NCI-H128 (cell line): Measurements from ENCODE around the gene CLVS2.

Experiments used
- DNase-seq: peaks from one replicate; lab custom pipeline; 2025; ENCODE audit not compliant: unreplicated experiment; lab: John Stamatoyannopoulos, UW

CLVS2 gene, protein sequence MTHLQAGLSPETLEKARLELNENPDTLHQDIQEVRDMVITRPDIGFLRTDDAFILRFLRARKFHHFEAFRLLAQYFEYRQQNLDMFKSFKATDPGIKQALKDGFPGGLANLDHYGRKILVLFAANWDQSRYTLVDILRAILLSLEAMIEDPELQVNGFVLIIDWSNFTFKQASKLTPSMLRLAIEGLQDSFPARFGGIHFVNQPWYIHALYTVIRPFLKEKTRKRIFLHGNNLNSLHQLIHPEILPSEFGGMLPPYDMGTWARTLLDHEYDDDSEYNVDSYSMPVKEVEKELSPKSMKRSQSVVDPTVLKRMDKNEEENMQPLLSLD

DNA sequence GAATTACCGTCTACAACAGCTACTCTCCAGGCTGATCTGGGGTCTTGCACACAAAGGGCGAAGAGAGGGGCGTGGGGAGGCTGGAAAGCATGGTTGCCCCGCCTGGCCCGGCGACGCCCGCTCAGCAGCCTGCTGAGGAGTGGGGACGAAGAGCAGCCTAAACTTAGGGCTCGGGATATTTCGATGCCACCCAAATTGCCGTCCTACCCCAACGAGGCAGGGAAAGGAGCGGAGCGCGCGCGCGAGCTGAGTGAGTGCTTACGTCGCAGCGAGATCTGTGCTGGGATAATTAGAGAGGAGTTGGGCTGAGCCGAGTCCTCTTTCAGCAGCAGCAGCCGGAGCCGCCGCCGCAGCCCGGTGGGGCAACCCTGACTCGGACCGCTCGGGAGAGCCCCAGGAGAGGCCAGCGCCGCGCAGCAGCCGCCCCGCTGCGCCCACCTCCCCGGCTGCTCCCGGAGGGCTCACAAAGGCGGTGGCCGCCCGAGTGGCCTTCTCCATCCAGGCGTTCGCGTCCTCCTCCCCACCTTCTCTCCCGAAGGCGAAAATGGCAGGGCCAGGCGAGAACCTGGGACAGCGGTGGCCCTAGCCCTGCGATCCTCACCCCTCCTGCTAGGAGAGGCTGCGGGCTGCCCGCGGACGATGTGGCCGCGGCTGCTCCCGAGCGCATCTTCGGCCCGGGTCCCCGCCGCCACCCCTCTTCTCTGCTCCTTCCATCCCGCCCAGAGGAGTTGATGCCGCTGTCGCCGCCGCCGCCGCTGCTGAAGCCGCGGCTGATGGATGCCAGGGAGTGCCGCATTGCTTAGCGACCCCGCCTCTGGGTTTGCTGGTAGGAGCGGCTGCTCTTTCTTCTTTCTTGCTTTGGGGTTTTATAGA is at the start of gene CLVS2:
Gene CLVS2, plus strand, starts transcription at position 315 of the 873 bp plus-strand sequence. CDS start 1,543 bp downstream, outside the sequence.
- DNase-seq: peak; percentile 35

DNA sequence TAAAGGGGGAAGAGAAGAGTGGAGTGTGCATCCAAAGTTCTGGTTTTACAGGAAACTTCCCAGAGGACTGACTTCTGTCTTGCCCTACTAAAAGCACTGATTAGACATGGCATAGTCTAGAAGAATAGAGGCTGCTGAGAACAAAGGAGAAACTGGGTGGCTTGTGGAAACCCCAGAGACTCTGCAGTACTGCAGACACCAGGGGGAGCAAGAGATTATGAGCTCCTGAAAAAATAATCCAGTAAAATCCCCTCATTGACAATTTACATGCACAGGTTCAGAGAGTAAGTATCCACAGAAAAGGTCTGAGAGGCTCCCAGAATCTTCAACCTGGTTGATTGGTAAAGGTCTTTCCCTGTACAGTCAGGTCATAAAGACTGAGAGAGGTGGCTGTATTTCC is 48.7 kb upstream of the CLVS2 start:
- DNase-seq: no peak

DNA sequence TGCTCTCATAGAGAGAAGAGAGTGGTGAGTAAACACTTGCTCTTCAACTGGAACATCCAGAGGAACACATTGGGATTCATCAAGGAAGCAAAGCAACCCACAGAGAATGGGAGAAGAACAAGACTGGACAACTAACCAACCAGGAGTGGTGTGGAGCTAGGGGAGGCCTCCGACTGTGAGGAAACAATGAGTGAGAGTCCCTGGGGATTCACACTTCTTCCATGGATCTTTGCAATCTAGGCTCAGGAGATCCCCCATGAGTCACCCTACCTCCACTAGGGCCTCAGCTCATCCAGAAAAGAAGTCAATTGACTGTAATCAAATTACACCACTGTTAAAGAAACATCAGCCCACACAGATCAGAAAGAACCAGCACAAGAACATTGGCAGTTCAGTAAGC is 42.3 kb upstream of the CLVS2 start:
- no peak for DNase-seq

DNA sequence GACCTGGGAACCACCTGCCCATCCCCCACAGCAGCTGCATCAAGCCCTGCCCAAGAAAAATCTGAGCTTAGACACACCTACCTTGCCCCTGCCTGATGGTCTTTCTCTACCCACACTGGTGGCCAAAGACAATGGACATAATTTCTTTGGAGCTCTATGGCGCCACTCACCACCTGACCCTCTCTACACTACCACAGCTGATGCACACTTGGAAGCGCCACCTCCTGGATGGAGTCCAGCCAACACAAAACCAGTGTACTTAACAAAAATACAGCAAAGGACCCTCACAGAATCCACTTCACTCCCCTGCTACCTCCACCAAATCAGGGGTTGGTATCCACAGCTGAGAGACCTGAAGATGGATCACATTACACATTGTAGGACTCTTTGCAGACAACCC is 39.7 kb upstream of the CLVS2 start:
- DNase-seq: no peak

DNA sequence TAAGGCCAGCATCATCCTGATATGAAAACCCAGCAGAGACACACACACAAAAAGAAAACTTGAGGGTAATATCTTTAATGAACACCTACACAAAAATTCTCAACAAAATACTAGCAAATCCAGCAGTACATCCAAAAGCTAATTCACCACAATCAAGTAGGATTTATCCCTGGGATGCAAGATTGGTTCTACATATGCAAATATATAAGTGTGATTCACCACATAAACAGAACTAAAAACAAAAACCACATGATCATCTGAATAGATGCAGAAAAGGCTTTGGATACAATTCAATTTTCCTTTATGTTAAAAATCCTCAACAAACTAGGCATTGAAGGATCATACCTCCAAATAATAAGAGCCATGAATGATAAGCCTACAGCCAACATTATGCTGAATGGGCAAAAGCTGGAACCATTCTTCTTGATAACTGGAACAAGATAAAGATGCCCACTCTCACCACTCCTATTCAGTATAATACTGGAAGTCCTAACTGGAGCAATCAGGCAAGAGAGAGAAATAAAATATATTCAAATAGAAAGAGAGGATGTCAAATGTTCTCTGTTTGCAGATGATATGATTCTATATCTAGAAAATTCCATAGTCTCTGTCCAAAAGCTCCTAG is 33.9 kb upstream of the CLVS2 start:
- DNase-seq: no peak

DNA sequence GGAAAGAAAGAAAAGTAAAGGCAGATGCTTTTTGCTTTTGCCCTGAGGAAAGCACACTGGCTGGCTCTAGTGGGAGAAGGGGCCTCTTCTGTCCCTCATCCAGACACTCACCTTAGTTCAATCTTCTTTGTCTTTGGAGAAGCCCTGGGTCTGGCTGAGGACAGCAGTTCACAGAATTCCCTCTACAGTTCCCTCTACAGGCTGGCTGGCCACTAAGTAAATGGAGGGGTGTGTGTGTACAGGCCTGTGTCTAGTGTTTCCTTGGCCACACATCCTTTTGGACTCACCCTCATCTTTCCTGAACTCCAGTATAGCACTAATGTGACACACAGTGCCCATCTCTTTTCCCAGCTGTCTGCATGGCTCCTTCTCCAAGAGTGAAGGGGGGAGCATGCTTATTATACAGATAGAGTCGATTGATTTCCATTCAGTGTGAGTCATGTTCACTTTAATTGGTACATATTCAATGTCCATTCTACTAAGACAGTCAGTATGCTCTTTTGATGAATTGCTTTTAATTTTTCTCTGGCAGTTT is 26.0 kb upstream of the CLVS2 start:
- no peak for DNase-seq

DNA sequence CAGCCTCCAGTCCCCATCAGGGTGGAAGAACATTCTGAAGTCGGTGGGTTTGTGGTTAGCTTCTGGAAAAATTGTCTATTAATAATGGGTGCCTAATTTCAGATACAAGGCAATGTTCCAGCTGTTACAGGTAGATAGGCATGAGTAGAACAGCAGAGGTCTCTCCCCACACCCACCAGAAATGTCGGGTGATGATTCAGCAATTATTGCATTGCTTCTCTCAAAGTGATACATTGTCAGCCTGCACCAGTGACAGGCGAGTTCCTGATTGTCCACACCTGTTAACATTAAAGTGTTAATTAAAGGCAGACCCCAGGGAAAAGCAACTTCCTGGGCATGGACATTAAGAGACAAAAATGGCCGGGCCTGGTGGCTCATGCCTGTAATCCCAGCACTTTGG is 18.9 kb upstream of the CLVS2 start:
- DNase-seq: no peak

DNA sequence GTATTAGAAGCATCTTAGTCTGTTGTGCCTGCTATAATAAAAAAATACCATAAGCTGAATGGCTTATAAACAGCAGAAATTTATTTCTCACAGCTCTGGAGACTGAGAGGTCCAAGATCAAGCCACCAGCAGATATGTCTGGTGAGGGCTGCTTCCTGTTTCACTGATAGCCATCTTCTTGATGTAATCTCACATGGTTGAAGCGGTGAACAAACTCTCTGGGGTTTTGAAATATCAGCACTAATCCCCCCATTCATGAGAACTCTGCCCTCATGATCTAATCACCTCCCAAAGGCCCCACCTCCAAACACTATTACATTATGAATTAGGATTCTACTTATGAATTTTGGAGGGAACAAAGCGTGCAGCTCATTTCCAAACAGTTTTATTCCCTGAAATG is 11.6 kb upstream of the CLVS2 start:
- no peak for DNase-seq

DNA sequence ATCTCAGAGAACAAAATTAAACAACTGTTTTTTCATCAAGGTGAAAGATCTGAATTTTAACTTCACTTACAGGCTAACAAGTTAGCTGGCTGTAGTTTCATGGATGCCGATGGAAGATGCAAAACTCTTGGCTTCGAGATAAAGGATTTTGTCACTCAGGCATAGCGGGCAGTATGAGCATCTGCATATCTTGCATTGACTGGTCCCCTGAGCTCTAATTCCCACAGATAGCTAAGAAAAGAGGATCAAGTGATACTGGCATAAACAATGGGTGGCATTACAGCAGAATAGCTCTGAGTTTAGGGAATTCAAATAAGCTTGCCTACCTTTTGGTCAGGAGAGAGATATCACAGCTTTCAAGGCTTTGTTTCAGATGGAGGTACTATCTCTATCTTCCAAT is 1.8 kb upstream of the CLVS2 start:
- DNase-seq: no peak

DNA sequence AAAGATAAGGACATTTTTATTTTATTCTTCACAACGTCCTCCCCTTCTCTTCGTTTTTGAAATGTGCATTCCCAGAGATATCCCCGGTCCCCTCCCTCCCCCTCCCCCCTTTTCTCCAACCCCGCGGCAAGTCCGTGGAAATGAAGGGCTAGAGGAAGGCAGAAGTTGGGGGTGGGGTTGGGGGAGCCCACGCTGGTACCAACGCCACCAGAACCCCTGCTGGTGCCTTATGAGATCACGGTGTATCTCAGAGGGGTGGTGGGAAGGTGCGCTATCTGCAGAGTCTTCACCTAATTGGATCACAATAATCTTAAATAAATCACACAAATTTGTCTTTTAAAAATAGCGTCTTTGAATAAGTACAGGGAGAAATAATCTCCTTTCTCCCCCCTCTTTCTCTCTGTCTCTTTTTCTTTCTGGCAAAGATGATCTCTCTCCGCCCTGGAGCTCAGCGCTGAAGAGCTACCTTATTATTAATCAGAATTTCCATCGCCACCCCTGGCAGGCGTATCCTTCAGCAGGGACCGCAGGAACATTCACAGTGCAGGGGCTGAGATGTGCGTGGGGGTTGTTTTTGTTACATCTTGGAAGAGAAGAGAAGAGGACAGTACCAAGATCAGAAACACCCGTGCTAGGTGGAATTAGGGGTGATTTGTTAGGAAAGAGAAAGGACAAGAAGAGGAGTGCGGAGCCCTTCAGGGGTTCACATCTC is 915 bp downstream of the CLVS2 start:
- DNase-seq: no peak

DNA sequence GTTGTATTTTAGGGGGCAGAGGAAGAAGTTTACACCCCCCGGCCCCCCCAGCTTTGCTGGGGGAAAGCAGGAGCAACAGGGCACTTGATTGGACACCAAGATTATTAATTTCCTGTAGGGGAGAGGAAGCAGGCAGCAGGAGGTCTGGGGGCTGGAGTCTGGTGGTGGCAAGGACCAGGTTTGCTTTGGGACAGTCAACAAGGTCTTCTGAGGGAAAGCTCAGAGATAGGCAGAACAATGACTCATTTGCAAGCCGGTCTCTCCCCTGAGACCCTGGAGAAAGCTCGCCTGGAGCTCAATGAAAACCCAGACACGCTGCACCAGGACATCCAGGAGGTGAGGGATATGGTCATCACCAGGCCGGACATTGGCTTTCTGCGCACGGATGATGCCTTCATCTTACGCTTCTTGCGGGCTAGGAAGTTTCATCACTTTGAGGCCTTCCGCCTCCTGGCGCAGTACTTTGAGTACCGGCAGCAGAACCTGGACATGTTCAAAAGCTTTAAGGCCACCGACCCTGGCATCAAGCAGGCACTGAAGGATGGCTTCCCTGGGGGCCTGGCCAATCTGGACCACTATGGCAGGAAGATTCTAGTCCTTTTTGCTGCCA is 1.6 kb downstream of the CLVS2 start:
- DNase-seq: no peak

DNA sequence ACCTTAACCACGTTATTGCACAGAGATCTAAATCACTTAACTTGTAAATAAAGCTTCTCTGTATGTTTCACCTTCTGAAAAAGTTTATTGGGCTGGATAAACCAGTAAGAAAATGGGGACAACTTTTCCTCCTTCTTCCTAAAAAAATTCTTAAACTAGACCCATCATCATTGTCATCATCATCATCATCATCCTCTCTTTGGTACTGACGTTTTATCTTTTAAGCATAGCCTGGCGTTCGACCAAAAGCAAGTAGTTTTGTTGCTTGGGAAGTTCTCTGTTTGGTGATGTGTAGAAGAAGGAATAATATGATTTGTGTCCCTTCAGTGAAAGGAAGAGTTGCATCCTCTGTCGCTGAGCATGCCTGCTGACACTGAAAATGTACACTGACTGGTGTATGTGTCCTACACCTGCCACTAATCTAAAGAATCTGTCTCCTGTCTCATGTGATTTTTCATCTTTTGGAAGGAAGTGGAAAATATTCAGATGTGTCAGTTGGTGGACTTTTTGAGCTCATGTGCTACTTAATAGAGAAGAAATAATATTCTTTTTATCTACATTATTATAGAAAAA is 2.5 kb downstream of the CLVS2 start:
- DNase-seq: no peak

DNA sequence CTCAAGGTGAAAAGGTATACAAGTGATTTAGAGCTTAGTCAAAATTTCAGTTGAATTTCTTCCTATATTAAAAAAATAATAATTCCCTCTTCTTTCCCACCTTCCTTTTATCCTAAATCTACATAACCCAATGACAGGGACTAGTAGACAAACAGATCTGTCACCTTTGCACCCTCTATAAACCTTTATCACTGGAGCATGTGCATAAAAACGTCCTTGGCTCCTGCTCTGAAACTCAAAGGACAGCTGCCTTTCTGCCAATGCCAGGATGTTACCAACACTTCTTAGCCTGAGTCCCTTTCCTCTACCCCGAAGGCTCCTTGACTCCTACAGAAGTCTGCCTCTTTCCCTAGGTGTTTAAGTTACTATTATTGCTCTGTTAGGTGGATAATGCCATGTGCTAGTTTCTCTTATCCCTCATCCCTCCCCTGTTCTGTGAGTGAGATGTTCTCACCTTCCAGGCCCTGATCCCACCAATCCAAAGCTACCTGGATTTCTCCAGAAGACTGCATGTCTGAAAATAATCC is 4.3 kb downstream of the CLVS2 start:
- DNase-seq: no peak

DNA sequence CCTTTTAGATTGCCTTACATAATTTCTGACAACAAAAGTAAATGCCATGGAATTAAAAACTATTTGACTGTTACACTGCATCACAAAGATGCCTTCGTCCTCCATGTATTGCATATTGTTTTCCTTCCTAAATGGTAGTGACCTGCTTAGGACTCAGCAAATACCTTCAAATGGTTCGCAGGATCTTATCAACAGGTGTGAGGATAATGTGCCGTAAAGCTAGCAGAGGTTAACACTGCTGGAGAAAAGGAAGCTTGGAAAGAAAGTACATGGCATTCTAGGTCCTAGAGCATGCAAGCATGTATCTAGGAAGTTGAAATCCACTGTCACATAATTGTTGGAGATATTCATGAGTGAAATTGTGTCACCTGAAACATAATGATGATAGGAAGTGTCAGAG is 5.5 kb downstream of the CLVS2 start:
- DNase-seq: no peak

DNA sequence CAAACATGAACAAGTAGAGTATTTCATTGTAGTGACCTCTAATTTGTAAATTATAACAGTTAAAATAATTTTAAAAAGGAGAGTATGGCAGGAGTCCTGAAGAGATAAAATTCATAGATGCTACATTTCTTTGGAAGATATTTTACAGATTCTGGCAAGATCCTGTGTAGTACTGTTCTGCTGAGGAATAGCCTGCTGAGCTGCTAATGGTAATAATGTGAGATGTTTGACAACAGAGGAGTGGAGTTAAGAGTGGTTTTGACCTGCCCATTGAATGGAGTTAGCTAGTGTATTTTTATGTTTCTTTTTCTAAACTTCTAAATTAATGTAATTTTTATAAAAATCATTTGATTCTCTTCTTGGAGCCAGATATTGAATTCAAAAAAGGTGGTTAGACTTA is 11.8 kb downstream of the CLVS2 start:
- no peak for DNase-seq

DNA sequence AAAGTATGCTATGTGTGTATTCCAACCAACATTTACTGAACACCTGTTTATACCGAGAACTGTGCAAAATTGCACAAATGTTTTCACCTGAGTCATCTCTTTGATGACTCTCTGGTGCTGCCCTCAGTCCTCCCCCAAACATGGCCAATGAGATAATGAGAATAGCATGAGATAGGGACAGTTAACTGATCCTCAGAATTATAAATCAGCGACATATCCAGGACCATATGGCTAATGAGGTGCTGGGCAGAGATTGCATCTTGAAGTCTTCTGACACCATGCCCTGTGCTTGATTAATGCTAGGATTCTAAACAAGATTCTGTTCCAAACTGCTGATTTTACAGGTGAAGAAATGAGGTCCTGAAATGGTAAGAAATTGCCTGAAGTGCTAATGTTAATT is 13.0 kb downstream of the CLVS2 start:
- no peak for DNase-seq

DNA sequence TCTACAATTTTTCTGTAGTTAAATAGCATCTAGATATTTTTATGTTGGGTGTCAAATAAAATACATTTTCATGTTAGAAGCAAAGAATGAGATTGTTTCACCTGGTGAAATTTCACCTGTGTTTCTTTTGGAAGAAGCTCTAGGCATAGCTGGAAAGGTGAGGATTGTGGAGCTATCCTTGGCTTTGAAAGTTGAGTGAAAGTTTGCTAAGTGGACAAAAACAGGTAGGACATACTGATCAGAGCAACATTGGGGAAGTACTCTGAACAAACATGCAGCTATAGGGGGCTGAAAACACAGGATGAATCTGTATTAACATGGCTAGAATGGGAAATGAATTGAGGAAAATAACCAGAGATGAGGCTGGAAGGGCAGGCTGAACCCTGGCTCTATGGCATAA is 18.8 kb downstream of the CLVS2 start:
- DNase-seq: no peak

DNA sequence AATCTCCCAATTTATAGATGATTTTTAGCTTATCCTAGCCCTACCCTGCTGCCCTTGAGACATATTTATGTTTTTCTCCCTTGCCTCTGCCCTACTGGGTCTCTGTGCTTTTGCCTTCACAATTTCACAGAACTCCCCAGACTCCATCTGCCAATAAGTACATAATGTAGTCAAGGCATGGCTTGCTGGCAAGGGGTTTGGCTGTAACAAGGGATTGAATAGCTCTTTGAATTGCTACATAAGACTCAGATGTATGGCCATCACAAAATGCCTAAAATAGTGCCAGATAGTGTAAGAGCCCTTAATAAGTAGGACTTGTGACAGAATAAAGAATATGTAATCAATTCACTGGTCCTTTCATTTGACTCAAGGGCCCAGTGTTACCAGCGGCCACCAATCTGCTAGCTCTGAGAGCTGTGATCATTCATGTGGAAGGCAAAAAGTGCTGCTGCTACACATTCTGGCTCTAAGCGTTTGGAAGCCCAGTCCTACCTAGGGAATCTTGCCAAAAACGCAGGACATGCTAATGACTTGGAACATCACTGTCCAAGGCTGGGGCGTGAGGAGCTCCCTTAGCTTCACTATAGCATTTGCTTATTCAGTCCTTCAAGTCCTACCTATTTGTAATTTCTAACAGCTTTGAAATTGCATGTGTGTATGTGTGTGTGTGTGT is 20.5 kb downstream of the CLVS2 start:
- no peak for DNase-seq

DNA sequence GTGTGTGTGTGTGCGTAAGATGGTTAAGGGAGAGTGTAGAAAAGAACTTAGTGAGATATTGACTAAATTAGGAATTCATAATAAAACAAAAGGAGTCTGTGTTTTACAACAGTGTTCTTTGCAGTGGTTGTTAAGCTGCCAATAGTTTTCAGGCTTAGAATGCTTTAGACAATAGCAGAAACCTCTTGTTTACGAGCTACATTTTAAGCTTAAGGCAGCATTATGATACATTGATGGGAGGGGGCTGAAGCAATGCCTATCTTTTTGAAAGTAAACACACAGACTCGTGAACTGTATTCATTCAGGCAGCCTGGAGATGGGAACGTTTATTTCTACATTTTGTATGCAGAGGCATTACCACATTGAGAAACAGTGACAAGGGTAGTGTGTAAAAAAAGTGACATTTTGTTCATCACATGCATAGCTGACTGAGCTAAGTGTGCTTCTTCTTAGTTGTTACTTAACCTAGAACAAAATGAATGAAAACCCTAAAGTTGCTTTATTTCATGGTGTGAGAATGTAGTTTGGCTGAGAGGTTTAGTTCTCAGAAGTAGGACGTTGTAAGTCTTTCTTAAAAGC is 21.2 kb downstream of the CLVS2 start:
- no peak for DNase-seq
